ENCODE data around the gene CGA. TPM values are rescaled to one million over a fixed set of nuclear protein-coding genes. Genes with fewer than 3 reads are reported as not detected.
A peak's percentile ranks its signal among the peaks of the same experiment; 100 is the strongest.
"Not testable (repeated sequence)": the region's sequence is repeated elsewhere in the genome, so short reads cannot be mapped to it uniquely, and the experiment has no call there.

CGA gene
- not detected for polyA plus RNA-seq (ENCODE audit: low read depth in 6 of 6)

DNA sequence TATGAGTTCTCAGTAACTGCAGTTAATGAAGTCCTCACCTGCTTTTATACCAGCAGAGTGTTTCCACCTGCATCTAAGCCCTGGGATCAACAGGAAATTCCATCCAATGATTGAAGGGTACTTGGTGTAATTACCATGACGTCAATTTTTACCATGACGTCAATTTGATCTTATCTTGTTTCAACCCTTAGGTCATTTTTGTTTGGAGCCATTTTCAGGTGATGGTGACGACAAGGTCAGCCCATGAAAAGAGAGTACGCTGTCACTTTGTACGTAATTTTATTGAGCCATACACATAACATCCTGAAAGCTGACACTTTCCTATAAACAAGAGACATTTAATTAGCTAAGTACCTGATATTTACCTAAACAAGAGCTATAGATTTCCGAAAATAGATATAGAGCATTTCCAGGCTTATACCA, at the start of gene CGA:
Gene CGA, minus strand, starts transcription at position 20 of the 423 bp plus-strand sequence. CDS start 6,906 bp downstream, outside the sequence.
- DNase-seq (no peak), ATAC-seq (ENCODE audit: low read depth in 2 of 2) (no peak)
- no peaks in the 10 kb centered on the region for H3K9me3 Mint-ChIP-seq
- peaks cover 5 to 25% (median 16%) of the 10 kb centered on the region in 3 donors for H3K27me3 Mint-ChIP-seq
- no peaks in the 10 kb centered on the region for H3K36me3 Mint-ChIP-seq
- no peak within 1 kb of the TSS for H3K27ac Mint-ChIP-seq
- H3K4me3 Mint-ChIP-seq: no peak within 1 kb of the TSS
- H3K4me1 Mint-ChIP-seq: peaks cover 0 to 4% (median 0%) of the 10 kb centered on the region in 3 donors

DNA sequence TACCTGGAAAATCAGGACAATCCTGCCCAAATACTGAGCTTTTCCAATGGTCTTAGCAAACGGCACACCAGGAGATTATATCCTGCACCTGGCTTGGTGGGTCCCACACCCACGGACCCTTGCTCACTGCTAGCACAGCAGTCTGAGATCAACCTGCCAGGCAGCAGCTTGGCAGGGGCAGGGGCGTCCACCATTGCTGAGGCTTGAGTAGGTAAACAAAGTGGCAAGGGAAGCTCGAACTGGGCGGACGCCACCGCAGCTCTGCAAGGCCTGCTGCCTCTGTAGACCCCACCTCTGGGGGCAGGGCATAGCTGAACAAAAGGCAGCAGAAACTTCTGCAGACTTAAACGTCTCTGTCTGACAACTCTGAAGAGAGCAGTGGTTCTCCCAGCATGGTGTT, 45.0 kb upstream of the CGA start:
- H3K36me3 Mint-ChIP-seq; H3K4me1 Mint-ChIP-seq; ATAC-seq (ENCODE audit: low read depth in 2 of 2); H3K27ac Mint-ChIP-seq; H3K4me3 Mint-ChIP-seq; H3K9me3 Mint-ChIP-seq; DNase-seq: not testable (repeated sequence)
- H3K27me3 Mint-ChIP-seq: peaks cover 5 to 20% (median 9%) of the 10 kb centered on the region in 3 donors

- peaks cover 0 to 4% (median 0%) of the 10 kb centered on the region in 3 donors for H3K4me1 Mint-ChIP-seq
- DNase-seq: peak; percentile 62
These were observed 44.3 kb upstream of the CGA start for GRCh38 chr6:87139236-87139635.

GRCh38 chr6:87136963-87137362, 42.1 kb upstream of the CGA start:
- Mint-ChIP-seq H3K27ac (no peak overlapping the region), H3K4me3 (peak overlapping the region in 1 of 8 donors; percentile 9), H3K36me3 (peaks cover 0 to 2% of the 10 kb centered on the region in 2 donors), H3K9me3 (peaks cover 0 to 2% (median 0%) of the 10 kb centered on the region in 7 donors), H3K27me3 (peaks cover 4 to 9% (median 5%) of the 10 kb centered on the region in 3 donors), H3K4me1 (peaks cover 0 to 4% (median 0%) of the 10 kb centered on the region in 3 donors)
- DNase-seq (no peak), ATAC-seq (ENCODE audit: low read depth in 2 of 2) (no peak)

More at GRCh38 chr6:87139236-87139635, 44.3 kb upstream of the CGA start:
- H3K27me3 Mint-ChIP-seq: peaks cover 5 to 20% (median 9%) of the 10 kb centered on the region in 3 donors
- H3K9me3 Mint-ChIP-seq: peaks cover 0 to 3% (median 0%) of the 10 kb centered on the region in 7 donors
- no peak overlapping the region for H3K4me3 Mint-ChIP-seq
- no peaks in the 10 kb centered on the region for H3K36me3 Mint-ChIP-seq
- ATAC-seq (ENCODE audit: low read depth in 2 of 2): peak; percentile 53 to 77
- H3K27ac Mint-ChIP-seq: no peak overlapping the region

DNA sequence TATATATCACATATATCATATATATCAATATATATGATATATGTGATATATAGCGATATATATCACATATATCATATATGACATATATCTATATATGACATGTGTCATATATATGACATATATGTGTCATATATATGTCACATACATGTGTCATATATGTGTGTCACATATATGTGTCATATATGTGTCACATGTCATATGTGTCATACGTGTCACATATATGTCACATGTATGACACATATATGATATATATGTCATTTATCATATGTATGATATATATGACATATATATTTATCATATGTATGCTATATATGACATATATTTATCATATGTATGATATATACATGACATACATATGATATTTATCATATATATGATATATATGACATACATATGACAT, 32.8 kb upstream of the CGA start:
- ATAC-seq (ENCODE audit: low read depth in 2 of 2) (no peak), DNase-seq (no peak)
- H3K36me3 Mint-ChIP-seq: peaks cover 0 to 8% of the 10 kb centered on the region in 2 donors
- no peak overlapping the region for H3K4me3 Mint-ChIP-seq
- peaks cover 0 to 9% (median 2%) of the 10 kb centered on the region in 7 donors for H3K9me3 Mint-ChIP-seq
- no peak overlapping the region for H3K27ac Mint-ChIP-seq
- peaks cover 0 to 2% (median 0%) of the 10 kb centered on the region in 3 donors for H3K4me1 Mint-ChIP-seq
- peaks cover 5 to 11% (median 9%) of the 10 kb centered on the region in 3 donors for H3K27me3 Mint-ChIP-seq

GRCh38 chr6:87126501-87126900, 31.6 kb upstream of the CGA start:
- Mint-ChIP-seq H3K27ac (no peak overlapping the region), H3K36me3 (peaks cover 0 to 12% of the 10 kb centered on the region in 2 donors), H3K4me1 (peaks cover 0 to 3% (median 0%) of the 10 kb centered on the region in 3 donors), H3K27me3 (peaks cover 14 to 19% (median 18%) of the 10 kb centered on the region in 3 donors), H3K4me3 (no peak overlapping the region), H3K9me3 (peaks cover 0 to 11% (median 3%) of the 10 kb centered on the region in 7 donors)
- DNase-seq (no peak), ATAC-seq (ENCODE audit: low read depth in 2 of 2) (no peak)

GRCh38 chr6:87124074-87124473, 29.2 kb upstream of the CGA start:
- Mint-ChIP-seq H3K36me3 (peaks cover 0 to 10% of the 10 kb centered on the region in 2 donors), H3K4me1 (peaks cover 0 to 3% (median 0%) of the 10 kb centered on the region in 3 donors), H3K27ac (no peak overlapping the region), H3K4me3 (no peak overlapping the region), H3K27me3 (peaks cover 17 to 25% (median 18%) of the 10 kb centered on the region in 3 donors), H3K9me3 (peaks cover 0 to 14% (median 2%) of the 10 kb centered on the region in 7 donors)
- no peak for DNase-seq
- ATAC-seq (ENCODE audit: low read depth in 2 of 2): no peak

DNA sequence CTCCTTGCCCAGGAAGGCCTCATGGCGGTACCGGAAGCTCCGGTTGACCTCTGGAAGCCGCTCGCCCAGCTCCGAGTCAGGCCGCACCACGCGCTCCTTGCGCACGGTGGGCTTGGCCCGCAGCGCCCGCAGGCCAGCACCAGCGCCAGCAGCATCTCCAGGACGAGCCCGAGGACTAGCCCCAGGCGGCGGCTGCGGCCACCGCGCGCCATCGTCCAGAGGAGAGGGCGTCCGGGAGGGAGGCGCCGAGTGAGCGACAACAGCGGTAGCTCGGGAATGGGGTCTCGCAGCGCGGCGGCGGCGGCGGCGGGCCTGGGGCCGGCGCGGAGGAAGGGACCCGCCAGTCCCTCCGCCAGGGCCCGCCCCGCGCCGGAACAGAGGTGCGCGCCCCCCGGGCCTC, 27.6 kb upstream of the CGA start:
- H3K4me3 Mint-ChIP-seq: no peak overlapping the region
- peaks cover 0 to 3% (median 0%) of the 10 kb centered on the region in 3 donors for H3K4me1 Mint-ChIP-seq
- H3K9me3 Mint-ChIP-seq: peaks cover 0 to 14% (median 4%) of the 10 kb centered on the region in 7 donors
- DNase-seq (no peak), ATAC-seq (ENCODE audit: low read depth in 2 of 2) (no peak)
- peaks cover 0 to 10% of the 10 kb centered on the region in 2 donors for H3K36me3 Mint-ChIP-seq
- H3K27me3 Mint-ChIP-seq: peaks cover 17 to 25% (median 18%) of the 10 kb centered on the region in 3 donors
- H3K27ac Mint-ChIP-seq: no peak overlapping the region

DNA sequence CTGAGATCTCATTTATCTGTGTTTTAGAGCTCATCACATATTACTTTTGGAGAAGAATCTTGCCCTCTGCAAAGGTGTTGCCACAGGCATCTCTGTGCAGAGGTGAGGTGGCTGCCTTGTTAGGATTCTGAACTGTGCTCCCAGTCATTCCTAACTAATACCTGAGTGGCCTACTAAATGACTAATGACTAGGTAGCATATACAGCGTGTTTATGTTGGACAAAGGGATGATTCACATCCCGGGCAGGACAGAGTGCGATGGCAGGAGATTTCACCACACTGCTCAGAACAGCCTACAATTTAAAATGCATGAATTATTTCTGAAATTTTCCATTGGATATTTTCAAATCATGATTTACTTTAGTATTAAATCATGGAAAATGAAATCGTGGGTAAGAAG, 23.1 kb upstream of the CGA start:
- peaks cover 0 to 10% of the 10 kb centered on the region in 2 donors for H3K36me3 Mint-ChIP-seq
- no peak overlapping the region for H3K4me3 Mint-ChIP-seq
- H3K9me3 Mint-ChIP-seq: peaks cover 0 to 14% (median 4%) of the 10 kb centered on the region in 7 donors
- ATAC-seq (ENCODE audit: low read depth in 2 of 2) (no peak), DNase-seq (no peak)
- H3K27ac Mint-ChIP-seq: no peak overlapping the region
- H3K27me3 Mint-ChIP-seq: peaks cover 7 to 16% (median 12%) of the 10 kb centered on the region in 3 donors
- peaks cover 0 to 6% (median 3%) of the 10 kb centered on the region in 3 donors for H3K4me1 Mint-ChIP-seq

DNA sequence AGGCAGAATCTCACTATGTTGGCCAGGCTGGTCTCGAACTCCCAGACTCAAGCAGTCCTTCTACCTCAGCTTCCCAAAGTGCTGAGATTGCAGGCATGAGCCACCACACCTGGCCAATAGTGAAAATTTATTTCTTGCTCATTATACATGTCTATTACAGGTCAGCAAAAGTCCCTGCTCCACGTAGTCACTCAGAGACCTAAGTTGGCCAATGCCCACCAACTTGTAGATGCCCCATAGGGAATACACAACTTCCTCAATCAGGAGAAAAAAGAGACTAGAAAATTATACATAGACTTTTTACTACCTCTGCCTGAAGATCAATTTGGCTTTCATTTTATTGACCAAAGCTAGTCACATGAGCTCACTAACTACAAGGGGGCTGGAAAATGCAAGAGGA, 22.0 kb upstream of the CGA start:
- Mint-ChIP-seq H3K27me3 (peaks cover 5 to 10% (median 7%) of the 10 kb centered on the region in 3 donors), H3K36me3 (peaks cover 0 to 5% of the 10 kb centered on the region in 2 donors), H3K9me3 (peaks cover 0 to 7% (median 3%) of the 10 kb centered on the region in 7 donors), H3K27ac (no peak overlapping the region), H3K4me1 (peaks cover 0 to 6% (median 0%) of the 10 kb centered on the region in 3 donors), H3K4me3 (no peak overlapping the region)
- no peak for DNase-seq
- ATAC-seq (ENCODE audit: low read depth in 2 of 2): peak; percentile 27 to 36

GRCh38 chr6:87115402-87116135, 20.7 kb upstream of the CGA start:
- no peaks in the 10 kb centered on the region for H3K36me3 Mint-ChIP-seq
- H3K27ac Mint-ChIP-seq: no peak overlapping the region
- DNase-seq: no peak
- H3K9me3 Mint-ChIP-seq: peaks cover 0 to 4% (median 0%) of the 10 kb centered on the region in 7 donors
- ATAC-seq (ENCODE audit: low read depth in 2 of 2): peak; percentile 41 to 50
- peaks cover 0 to 5% (median 0%) of the 10 kb centered on the region in 3 donors for H3K27me3 Mint-ChIP-seq
- no peak overlapping the region for H3K4me3 Mint-ChIP-seq
- H3K4me1 Mint-ChIP-seq: peaks cover 0 to 6% (median 0%) of the 10 kb centered on the region in 3 donors

DNA sequence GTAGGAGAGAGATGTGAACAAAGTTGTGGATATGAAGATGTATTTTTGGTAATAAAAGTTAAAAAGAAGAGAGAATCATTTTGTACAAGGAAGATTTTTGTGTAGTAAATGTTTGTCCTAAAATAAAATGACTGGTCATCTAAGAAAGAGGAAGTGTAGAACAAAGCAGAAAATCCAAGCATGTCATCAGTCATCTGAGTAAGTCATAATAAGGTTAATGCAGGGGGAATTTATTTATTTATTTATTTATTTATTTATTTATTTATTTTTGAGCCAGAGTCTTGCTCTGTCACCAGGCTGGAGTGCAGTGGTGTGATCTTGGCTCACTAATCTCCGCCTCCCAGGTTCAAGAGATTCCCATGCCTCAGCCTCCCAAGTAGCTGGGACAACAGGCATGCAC, 15.7 kb upstream of the CGA start:
- Mint-ChIP-seq H3K36me3 (no peaks in the 10 kb centered on the region), H3K9me3 (no peaks in the 10 kb centered on the region), H3K4me3 (no peak overlapping the region), H3K27ac (no peak overlapping the region), H3K4me1 (no peaks in the 10 kb centered on the region), H3K27me3 (no peaks in the 10 kb centered on the region)
- ATAC-seq (ENCODE audit: low read depth in 2 of 2): no peak
- no peak for DNase-seq

DNA sequence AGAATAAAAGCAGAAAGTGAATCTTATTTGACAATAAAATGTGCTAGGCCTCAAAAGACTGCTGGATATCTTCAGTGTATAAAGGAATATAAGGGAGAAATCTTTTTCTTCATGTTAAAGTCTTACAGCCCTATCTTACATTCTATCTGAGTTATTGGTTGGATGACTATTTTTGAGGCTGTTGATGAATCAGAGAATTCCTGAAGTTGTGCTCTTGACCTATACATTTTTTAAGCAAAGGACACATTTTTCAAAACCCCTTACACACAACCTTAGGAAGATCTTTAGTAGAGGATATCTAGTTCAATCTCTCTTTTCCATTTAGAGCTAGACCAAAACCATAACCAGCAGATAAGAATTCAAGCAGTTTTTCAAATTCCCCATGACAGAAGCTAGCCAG, 10.9 kb upstream of the CGA start:
- H3K36me3 Mint-ChIP-seq: no peaks in the 10 kb centered on the region
- H3K27ac Mint-ChIP-seq: no peak overlapping the region
- no peaks in the 10 kb centered on the region for H3K9me3 Mint-ChIP-seq
- no peaks in the 10 kb centered on the region for H3K4me1 Mint-ChIP-seq
- no peaks in the 10 kb centered on the region for H3K27me3 Mint-ChIP-seq
- DNase-seq (no peak), ATAC-seq (ENCODE audit: low read depth in 2 of 2) (no peak)
- no peak overlapping the region for H3K4me3 Mint-ChIP-seq

- H3K27me3 Mint-ChIP-seq: no peaks in the 10 kb centered on the region
- ATAC-seq (ENCODE audit: low read depth in 2 of 2) (no peak), DNase-seq (no peak)
- H3K4me1 Mint-ChIP-seq: no peaks in the 10 kb centered on the region
- H3K36me3 Mint-ChIP-seq: no peaks in the 10 kb centered on the region
- no peak overlapping the region for H3K27ac Mint-ChIP-seq
- H3K4me3 Mint-ChIP-seq: no peak overlapping the region
- H3K9me3 Mint-ChIP-seq: no peaks in the 10 kb centered on the region
These were observed 9.8 kb upstream of the CGA start for GRCh38 chr6:87104667-87105066.

Data from naive B cell (primary cell).